Measurements from ENCODE around the gene COX17.
"Not testable (repeated sequence)": the region's sequence is repeated elsewhere in the genome, so short reads cannot be mapped to it uniquely, and the experiment has no call there.

- not testable (repeated sequence) for TF ChIP-seq POLR2A, CTCF (IDR thresholded peaks at IDR 0.05)
These were observed 1.0 kb upstream of the COX17 start for GRCh38 chr3:119678209-119678608.
